MG63 (cell line): Measurements from ENCODE around the gene SLC47A1. TPM values are rescaled to one million over a fixed set of nuclear protein-coding genes. Genes with fewer than 3 reads are reported as not detected.
"Not testable (repeated sequence)": the region's sequence is repeated elsewhere in the genome, so short reads cannot be mapped to it uniquely, and the experiment has no call there.

ENCODE experiments used
- DNase-seq: peaks from one replicate; pipeline ENCODE4 v3.0.0-alpha.2; 2020
- H3K27me3 ChIP-seq: fragments of 250-450 bp; sonication (Bioruptor Pico); 2 replicates; pipeline ENCODE4 v1.5.1; 2020; ENCODE audit warnings: mild to moderate bottlenecking, moderate library complexity
- H3K36me3 ChIP-seq: fragments of 250-450 bp; sonication (Bioruptor Pico); 2 replicates; pipeline ENCODE4 v1.5.1; 2020; ENCODE audit warnings: mild to moderate bottlenecking, moderate library complexity
- H3K4me3 ChIP-seq: fragments of 250-450 bp; sonication (Bioruptor Pico); 2 replicates; pipeline ENCODE4 v1.5.1; 2020; ENCODE audit warnings: mild to moderate bottlenecking, moderate library complexity
- H3K9me3 ChIP-seq: fragments of 250-450 bp; sonication (Bioruptor Pico); 2 replicates; pipeline ENCODE4 v1.5.1; 2020; ENCODE audit warnings: mild to moderate bottlenecking, moderate library complexity
- total RNA-seq: library from RNA; depleted of rRNA; stranded (reverse); fragments of >200 nt; shearing (Covaris generic); gene quantifications from 2 replicates; pipeline ENCODE4 v1.2.3, GENCODE V29; 2014; ENCODE audit warnings: low replicate concordance; rRNA removed

Gene SLC47A1
- 8.1 and 12.0 TPM in 2 replicates for total RNA-seq

GRCh38 chr17:19533718-19534561 lies at the start of gene SLC47A1:
TSS of gene SLC47A1 (plus strand) at chr17:19533854. CDS start at chr17:19533940, 86 bp downstream.
- Histone ChIP-seq H3K4me3 (peak within 1 kb of the TSS; percentile 65), H3K9me3 (no peaks in the 10 kb centered on the region), H3K36me3 (no peaks in the 10 kb centered on the region), H3K27me3 (no peaks in the 10 kb centered on the region)
- peak; percentile 70 for DNase-seq

- no peak overlapping the region for H3K4me3 ChIP-seq
- H3K9me3 ChIP-seq = no peaks in the 10 kb centered on the region
- H3K27me3 ChIP-seq = no peaks in the 10 kb centered on the region
- DNase-seq = no peak
- H3K36me3 ChIP-seq = no peaks in the 10 kb centered on the region
These were observed 47.8 kb upstream of the SLC47A1 start for GRCh38 chr17:19485800-19486340.

- H3K4me3 ChIP-seq = no peak overlapping the region
- no peak for DNase-seq
- no peaks in the 10 kb centered on the region for H3K36me3 ChIP-seq
- no peaks in the 10 kb centered on the region for H3K9me3 ChIP-seq
- H3K27me3 ChIP-seq = no peaks in the 10 kb centered on the region
These were observed 47.2 kb upstream of the SLC47A1 start for GRCh38 chr17:19486351-19487023.

GRCh38 chr17:19487024-19487600 lies 46.5 kb upstream of the SLC47A1 start:
- H3K27me3 ChIP-seq = no peaks in the 10 kb centered on the region
- H3K4me3 ChIP-seq = no peak overlapping the region
- H3K9me3 ChIP-seq = no peaks in the 10 kb centered on the region
- DNase-seq = no peak
- no peaks in the 10 kb centered on the region for H3K36me3 ChIP-seq

GRCh38 chr17:19492141-19492540 lies 41.5 kb upstream of the SLC47A1 start:
- Histone ChIP-seq H3K4me3 (no peak overlapping the region), H3K27me3 (no peaks in the 10 kb centered on the region), H3K36me3 (no peaks in the 10 kb centered on the region), H3K9me3 (no peaks in the 10 kb centered on the region)
- no peak for DNase-seq

- Histone ChIP-seq H3K27me3 (no peaks in the 10 kb centered on the region), H3K4me3 (no peak overlapping the region), H3K9me3 (no peaks in the 10 kb centered on the region), H3K36me3 (no peaks in the 10 kb centered on the region)
- DNase-seq = no peak
These were observed 38.5 kb upstream of the SLC47A1 start for GRCh38 chr17:19494961-19495806.

GRCh38 chr17:19495828-19496528 lies 37.7 kb upstream of the SLC47A1 start:
- DNase-seq = no peak
- Histone ChIP-seq H3K4me3 (no peak overlapping the region), H3K9me3 (no peaks in the 10 kb centered on the region), H3K36me3 (no peaks in the 10 kb centered on the region), H3K27me3 (no peaks in the 10 kb centered on the region)

GRCh38 chr17:19497624-19498023 lies 36.0 kb upstream of the SLC47A1 start:
- no peaks in the 10 kb centered on the region for H3K9me3 ChIP-seq
- H3K4me3 ChIP-seq = no peak overlapping the region
- H3K36me3 ChIP-seq = no peaks in the 10 kb centered on the region
- H3K27me3 ChIP-seq = no peaks in the 10 kb centered on the region
- no peak for DNase-seq

GRCh38 chr17:19501219-19501618 lies 32.4 kb upstream of the SLC47A1 start:
- no peaks in the 10 kb centered on the region for H3K36me3 ChIP-seq
- H3K27me3 ChIP-seq = no peaks in the 10 kb centered on the region
- DNase-seq = no peak
- no peaks in the 10 kb centered on the region for H3K9me3 ChIP-seq
- H3K4me3 ChIP-seq = no peak overlapping the region

- Histone ChIP-seq H3K4me3 (no peak overlapping the region), H3K27me3 (no peaks in the 10 kb centered on the region), H3K9me3 (no peaks in the 10 kb centered on the region), H3K36me3 (no peaks in the 10 kb centered on the region)
- DNase-seq = no peak
These were observed 31.1 kb upstream of the SLC47A1 start for GRCh38 chr17:19502517-19502916.

GRCh38 chr17:19505561-19505960 lies 28.1 kb upstream of the SLC47A1 start:
- H3K9me3 ChIP-seq, H3K27me3 ChIP-seq, DNase-seq, H3K4me3 ChIP-seq, H3K36me3 ChIP-seq: not testable (repeated sequence)

- Histone ChIP-seq H3K4me3 (peak overlapping the region; percentile 57), H3K36me3 (no peaks in the 10 kb centered on the region), H3K9me3 (no peaks in the 10 kb centered on the region), H3K27me3 (no peaks in the 10 kb centered on the region)
- DNase-seq = peak; percentile 82
These were observed 25.7 kb upstream of the SLC47A1 start for GRCh38 chr17:19507775-19508576.

- Histone ChIP-seq H3K9me3 (no peaks in the 10 kb centered on the region), H3K4me3 (peak overlapping the region; percentile 57), H3K27me3 (no peaks in the 10 kb centered on the region), H3K36me3 (no peaks in the 10 kb centered on the region)
- no peak for DNase-seq
These were observed 25.1 kb upstream of the SLC47A1 start for GRCh38 chr17:19508577-19508867.

- not testable (repeated sequence) for H3K36me3 ChIP-seq, DNase-seq
These were observed 24.3 kb upstream of the SLC47A1 start for GRCh38 chr17:19509281-19509852.

GRCh38 chr17:19510903-19511302 lies 22.8 kb upstream of the SLC47A1 start:
- no peak for DNase-seq
- Histone ChIP-seq H3K27me3 (no peaks in the 10 kb centered on the region), H3K4me3 (no peak overlapping the region), H3K36me3 (no peaks in the 10 kb centered on the region), H3K9me3 (no peaks in the 10 kb centered on the region)

More at GRCh38 chr17:19509281-19509852, 24.3 kb upstream of the SLC47A1 start:
- not testable (repeated sequence) for H3K27me3 ChIP-seq, H3K4me3 ChIP-seq, H3K9me3 ChIP-seq
